WI38 (cell line): ENCODE results near the gene INSYN2B.

Experiments used
- H3K4me3 ChIP-seq: 2 replicates; pipeline ENCODE4 v1.5.1; 2011; ENCODE audit warnings: low read depth, mild to moderate bottlenecking, control low read depth, low read length
- TF ChIP-seq, protein P1 (sequence below): IDR thresholded peaks from 2 replicates; pipeline ENCODE4 v1.5.1; 2012; ENCODE audit warnings: low read depth, mild to moderate bottlenecking, control low read depth, low read length

Gene INSYN2B

DNA sequence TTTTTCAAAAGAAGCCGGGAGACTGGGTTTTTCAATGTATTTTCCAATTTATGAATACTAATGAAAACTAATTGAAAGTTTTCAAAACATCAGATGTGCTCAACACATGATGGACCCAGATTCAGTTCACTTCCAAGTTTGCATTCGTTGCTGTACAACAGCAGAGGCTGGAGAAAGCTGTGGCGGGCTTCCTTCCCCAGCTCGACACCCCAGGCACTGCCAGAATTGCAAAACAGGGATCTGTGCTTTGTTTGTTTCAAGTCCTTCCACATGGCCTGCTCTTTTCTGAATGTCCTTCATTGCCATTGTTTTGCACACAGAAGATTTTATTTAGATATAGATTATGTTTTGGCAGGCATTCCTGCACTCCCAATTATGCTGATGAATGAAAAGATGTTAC lies 30.3 kb upstream of the INSYN2B start:
- TF ChIP-seq, protein P1, sequence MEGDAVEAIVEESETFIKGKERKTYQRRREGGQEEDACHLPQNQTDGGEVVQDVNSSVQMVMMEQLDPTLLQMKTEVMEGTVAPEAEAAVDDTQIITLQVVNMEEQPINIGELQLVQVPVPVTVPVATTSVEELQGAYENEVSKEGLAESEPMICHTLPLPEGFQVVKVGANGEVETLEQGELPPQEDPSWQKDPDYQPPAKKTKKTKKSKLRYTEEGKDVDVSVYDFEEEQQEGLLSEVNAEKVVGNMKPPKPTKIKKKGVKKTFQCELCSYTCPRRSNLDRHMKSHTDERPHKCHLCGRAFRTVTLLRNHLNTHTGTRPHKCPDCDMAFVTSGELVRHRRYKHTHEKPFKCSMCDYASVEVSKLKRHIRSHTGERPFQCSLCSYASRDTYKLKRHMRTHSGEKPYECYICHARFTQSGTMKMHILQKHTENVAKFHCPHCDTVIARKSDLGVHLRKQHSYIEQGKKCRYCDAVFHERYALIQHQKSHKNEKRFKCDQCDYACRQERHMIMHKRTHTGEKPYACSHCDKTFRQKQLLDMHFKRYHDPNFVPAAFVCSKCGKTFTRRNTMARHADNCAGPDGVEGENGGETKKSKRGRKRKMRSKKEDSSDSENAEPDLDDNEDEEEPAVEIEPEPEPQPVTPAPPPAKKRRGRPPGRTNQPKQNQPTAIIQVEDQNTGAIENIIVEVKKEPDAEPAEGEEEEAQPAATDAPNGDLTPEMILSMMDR = no peak
- no peak overlapping the region for H3K4me3 ChIP-seq

DNA sequence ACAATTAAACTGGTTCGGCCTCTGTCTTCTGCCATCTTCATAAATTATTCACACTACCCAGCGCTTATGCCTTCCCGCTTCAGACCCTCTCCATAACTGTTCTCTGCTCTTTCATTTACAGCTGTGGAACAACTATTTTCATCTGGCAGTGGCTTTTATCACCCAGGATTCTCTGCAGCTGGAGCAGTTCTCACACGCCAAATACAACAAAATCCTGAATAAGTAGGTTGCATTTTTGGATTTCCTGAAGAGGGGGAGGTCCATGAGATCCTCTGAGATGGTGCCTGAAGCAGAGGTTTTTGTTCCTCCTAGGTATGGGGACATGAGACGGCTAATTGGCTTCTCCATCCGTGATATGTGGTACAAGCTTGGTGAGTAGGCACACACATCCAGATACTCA lies 28.1 kb upstream of the INSYN2B start:
- H3K4me3 ChIP-seq = no peak overlapping the region
- TF ChIP-seq, protein P1 = no peak

DNA sequence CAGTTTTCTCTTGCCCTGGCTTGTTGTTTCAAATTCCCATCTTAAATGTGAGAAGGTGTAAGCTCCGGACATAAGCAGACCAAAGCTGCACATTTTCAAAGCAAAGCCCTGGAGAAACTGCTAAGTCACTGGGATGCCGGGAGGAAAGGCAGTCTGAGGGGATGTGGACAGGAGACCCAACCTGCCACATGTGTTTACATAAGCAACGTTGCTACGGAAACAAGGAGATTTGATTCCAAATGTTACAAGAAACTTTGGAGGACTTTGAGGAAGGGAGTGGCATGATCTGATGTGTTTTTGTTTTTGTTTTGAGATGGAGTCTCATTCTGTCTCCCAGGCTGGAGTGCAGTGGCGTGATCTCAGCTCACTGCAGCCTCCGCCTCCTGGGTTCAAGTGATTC lies 25.7 kb upstream of the INSYN2B start:
- H3K4me3 ChIP-seq = no peak overlapping the region
- TF ChIP-seq, protein P1 = no peak

DNA sequence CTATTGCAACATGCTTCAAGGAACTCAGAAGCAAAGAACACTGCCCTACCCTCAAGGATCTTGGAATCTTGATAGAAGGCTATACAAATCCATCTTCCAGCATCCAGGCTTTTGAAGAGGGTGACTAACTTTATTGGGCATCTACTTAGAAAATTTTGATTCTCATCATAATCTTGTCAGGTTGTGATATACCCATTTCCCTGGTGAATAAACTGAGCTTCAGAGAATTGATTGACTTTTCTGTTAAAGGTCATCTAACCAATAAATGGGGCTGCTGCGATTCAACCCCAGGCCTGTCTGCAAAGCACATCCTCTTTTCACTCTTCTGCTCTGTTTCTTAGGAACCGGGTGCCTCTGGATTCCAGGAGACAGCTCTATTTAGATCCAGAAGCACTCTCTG lies 19.9 kb upstream of the INSYN2B start:
- no peak overlapping the region for H3K4me3 ChIP-seq
- TF ChIP-seq, protein P1 = no peak

DNA sequence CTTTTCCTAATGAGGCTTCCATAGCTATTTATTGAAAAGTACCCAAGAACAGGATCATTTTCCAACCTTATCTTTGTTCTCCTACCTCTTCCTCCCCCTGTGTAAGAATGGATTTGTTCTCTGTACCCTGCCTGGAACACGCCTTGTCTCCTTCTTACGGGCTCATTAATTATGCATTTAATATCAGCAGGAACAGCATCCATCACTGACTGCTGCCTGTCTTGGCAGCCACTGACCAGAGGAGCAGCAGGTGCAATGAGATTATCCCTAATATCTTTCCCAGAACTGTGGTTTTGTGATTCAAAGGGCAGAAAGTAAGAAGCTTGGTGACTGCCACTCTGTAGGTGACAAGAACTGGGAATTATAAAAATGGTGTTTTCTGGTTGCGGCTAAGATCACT lies 19.3 kb upstream of the INSYN2B start:
- H3K4me3 ChIP-seq = no peak overlapping the region
- TF ChIP-seq, protein P1 = no peak

DNA sequence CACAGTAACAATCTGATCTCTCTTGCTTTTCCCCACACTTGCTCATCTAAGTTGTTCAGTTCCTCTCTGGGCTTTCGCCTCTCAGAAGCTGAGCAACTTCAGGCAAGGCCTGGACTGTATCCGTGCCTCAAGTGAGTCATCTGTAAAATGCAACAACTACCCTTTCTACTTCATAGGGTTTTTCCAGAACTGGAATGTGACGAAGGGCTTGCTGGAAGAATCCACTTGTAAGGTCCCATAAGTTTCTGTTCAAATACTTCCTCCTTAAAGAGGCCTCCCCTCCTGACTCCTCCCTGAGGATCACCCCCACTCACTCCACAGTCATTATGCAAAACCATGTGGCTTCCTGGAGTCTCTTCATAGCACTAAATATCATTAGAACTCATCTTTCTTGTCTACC lies 17.5 kb upstream of the INSYN2B start:
- TF ChIP-seq, protein P1 = no peak

DNA sequence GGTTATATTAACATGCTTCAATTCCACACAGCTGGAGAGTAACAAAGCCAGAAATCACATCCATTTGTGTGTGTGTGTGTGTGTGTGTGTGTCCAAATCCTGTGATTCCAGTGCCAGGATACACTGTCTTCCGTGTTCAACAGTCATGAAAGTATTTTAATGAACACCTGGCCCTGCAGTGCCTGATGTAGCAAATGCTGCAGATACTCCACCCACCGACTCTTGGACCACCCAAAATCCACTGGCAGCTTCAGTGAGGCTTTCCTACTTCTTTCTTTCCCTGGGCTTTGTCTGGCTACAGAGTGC lies 13.1 kb upstream of the INSYN2B start:
- TF ChIP-seq, protein P1 = no peak
- H3K4me3 ChIP-seq = no peak overlapping the region

More for the DNA sequence above, 17.5 kb upstream of the INSYN2B start:
- no peak overlapping the region for H3K4me3 ChIP-seq
